ENCODE results near the gene KLHL5.

Gene KLHL5

GRCh38 chr4:39085891-39086290, 23.9 kb downstream of the KLHL5 start:
- peak; percentile 24 for DNase-seq (ENCODE audit: low read depth)
- H3K4me3 ChIP-seq (replicated peaks; ENCODE audit: low read depth, low read length) = no peak overlapping the region
- TF ChIP-seq CTCF (IDR thresholded peaks at IDR 0.05; ENCODE audit: low read length, missing control alignments) = no peak

GRCh38 chr4:39096847-39097246, 34.8 kb downstream of the KLHL5 start:
- TF ChIP-seq CTCF (IDR thresholded peaks at IDR 0.05; ENCODE audit: low read length, missing control alignments) = no peak
- H3K4me3 ChIP-seq (replicated peaks; ENCODE audit: low read depth, low read length) = no peak overlapping the region
- DNase-seq (ENCODE audit: low read depth) = no peak

- no peak for TF ChIP-seq CTCF (IDR thresholded peaks at IDR 0.05; ENCODE audit: low read length, missing control alignments)
- no peak overlapping the region for H3K4me3 ChIP-seq (replicated peaks; ENCODE audit: low read depth, low read length)
- no peak for DNase-seq (ENCODE audit: low read depth)
Observed at GRCh38 chr4:39097290-39097689, 35.3 kb downstream of the KLHL5 start.

GRCh38 chr4:39102297-39102696, 40.3 kb downstream of the KLHL5 start:
- DNase-seq (ENCODE audit: low read depth) = no peak
- no peak for TF ChIP-seq CTCF (IDR thresholded peaks at IDR 0.05; ENCODE audit: low read length, missing control alignments)
- no peak overlapping the region for H3K4me3 ChIP-seq (replicated peaks; ENCODE audit: low read depth, low read length)

- no peak for DNase-seq (ENCODE audit: low read depth)
- no peak for TF ChIP-seq CTCF (IDR thresholded peaks at IDR 0.05; ENCODE audit: low read length, missing control alignments)
- H3K4me3 ChIP-seq (replicated peaks; ENCODE audit: low read depth, low read length) = no peak overlapping the region
Observed at GRCh38 chr4:39103291-39103690, 41.3 kb downstream of the KLHL5 start.

GRCh38 chr4:39104255-39104654, 42.2 kb downstream of the KLHL5 start:
- DNase-seq (ENCODE audit: low read depth) = no peak
- no peak overlapping the region for H3K4me3 ChIP-seq (replicated peaks; ENCODE audit: low read depth, low read length)
- no peak for TF ChIP-seq CTCF (IDR thresholded peaks at IDR 0.05; ENCODE audit: low read length, missing control alignments)

- H3K4me3 ChIP-seq (replicated peaks; ENCODE audit: low read depth, low read length) = no peak overlapping the region
- DNase-seq (ENCODE audit: low read depth) = no peak
- no peak for TF ChIP-seq CTCF (IDR thresholded peaks at IDR 0.05; ENCODE audit: low read length, missing control alignments)
Observed at GRCh38 chr4:39106011-39106410, 44.0 kb downstream of the KLHL5 start.

All from fibroblast of pulmonary artery (primary cell).